ENCODE results near the gene MYO3A.

Gene MYO3A

DNA sequence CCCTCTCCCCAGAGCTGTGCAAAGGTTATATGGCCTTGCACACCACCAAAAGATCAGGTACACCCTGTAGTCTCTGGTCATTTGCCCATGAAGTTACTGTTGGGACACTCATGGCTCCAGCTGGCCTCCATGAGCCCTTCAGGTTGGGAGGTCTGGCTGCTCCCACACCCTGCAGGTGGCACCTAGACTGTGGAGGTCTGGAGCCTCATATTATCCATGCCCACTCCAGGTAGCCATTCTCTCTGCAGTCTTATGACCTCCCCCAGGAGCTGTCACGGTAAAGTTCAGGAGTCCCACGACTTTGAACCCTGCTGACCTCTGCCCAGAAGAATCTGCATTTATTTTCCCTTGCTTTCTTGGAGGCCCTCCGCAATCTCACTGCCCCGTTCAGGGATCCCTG, 243.3 kb downstream of the MYO3A start:
- no peak overlapping the region for H3K4me2 ChIP-seq (ENCODE audit: low read length)
- H3K4me1 ChIP-seq (ENCODE audit: control insufficient read depth, low read length), result peaks cover 11% of the 10 kb centered on the region
- no peak overlapping the region for H3K27ac ChIP-seq (ENCODE audit: low read depth, low read length)
- no peaks in the 10 kb centered on the region for H3F3A ChIP-seq (ENCODE audit: control insufficient read depth, insufficient read depth)
- no peaks in the 10 kb centered on the region for H3K9me2 ChIP-seq (replicated peaks; ENCODE audit: control insufficient read depth, low read length)
- H3K36me3 ChIP-seq (ENCODE audit: control insufficient read depth, low read length), result no peaks in the 10 kb centered on the region
- no peaks in the 10 kb centered on the region for H3K79me2 ChIP-seq (ENCODE audit: control insufficient read depth, low read length)
- no peaks in the 10 kb centered on the region for H3K9me3 ChIP-seq (ENCODE audit: control insufficient read depth, insufficient read depth, low read length)
- H4K20me1 ChIP-seq (ENCODE audit: control insufficient read depth, insufficient read depth, low read depth, low read length), result no peaks in the 10 kb centered on the region
- TF ChIP-seq EZH2phosphoT487 (IDR thresholded peaks at IDR 0.05; ENCODE audit: borderline replicate concordance, low read length), result no peak
- TF ChIP-seq, protein P1, sequence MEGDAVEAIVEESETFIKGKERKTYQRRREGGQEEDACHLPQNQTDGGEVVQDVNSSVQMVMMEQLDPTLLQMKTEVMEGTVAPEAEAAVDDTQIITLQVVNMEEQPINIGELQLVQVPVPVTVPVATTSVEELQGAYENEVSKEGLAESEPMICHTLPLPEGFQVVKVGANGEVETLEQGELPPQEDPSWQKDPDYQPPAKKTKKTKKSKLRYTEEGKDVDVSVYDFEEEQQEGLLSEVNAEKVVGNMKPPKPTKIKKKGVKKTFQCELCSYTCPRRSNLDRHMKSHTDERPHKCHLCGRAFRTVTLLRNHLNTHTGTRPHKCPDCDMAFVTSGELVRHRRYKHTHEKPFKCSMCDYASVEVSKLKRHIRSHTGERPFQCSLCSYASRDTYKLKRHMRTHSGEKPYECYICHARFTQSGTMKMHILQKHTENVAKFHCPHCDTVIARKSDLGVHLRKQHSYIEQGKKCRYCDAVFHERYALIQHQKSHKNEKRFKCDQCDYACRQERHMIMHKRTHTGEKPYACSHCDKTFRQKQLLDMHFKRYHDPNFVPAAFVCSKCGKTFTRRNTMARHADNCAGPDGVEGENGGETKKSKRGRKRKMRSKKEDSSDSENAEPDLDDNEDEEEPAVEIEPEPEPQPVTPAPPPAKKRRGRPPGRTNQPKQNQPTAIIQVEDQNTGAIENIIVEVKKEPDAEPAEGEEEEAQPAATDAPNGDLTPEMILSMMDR (IDR thresholded peaks at IDR 0.05; ENCODE audit: low read depth, low read length, poor library complexity, severe bottlenecking), result no peak
- no peak overlapping the region for H3K4me3 ChIP-seq (ENCODE audit: low read length)
- no peaks in the 10 kb centered on the region for H3K27me3 ChIP-seq (ENCODE audit: control insufficient read depth, low read length)

DNA sequence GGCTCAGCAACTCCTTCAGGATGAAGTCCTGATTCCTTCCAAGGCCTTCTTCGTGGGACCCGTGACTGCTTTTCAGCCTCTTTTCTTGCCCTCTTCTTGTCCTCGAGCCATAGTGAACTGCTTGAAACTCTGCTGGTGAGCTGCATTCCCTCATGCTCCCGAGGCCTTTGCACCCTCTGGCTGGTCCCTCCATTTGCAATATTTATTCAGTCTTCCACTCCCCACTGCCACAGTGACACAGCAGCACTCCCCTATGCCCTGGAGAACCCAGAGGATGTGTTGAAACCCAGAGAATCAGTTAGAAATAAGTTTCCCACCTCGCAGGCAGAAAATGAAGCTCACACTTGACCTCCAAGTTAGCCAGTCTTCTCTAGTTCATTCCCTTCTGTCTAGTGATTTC, 260.2 kb downstream of the MYO3A start:
- H3K4me2 ChIP-seq (ENCODE audit: low read length), result no peak overlapping the region
- H3K27me3 ChIP-seq (ENCODE audit: control insufficient read depth, low read length), result no peaks in the 10 kb centered on the region
- H3K4me1 ChIP-seq (ENCODE audit: control insufficient read depth, low read length), result 0 out of 2 replicates have a peak, but pooled peaks cover 4% of the 10 kb centered on the region
- H3K9me2 ChIP-seq (replicated peaks; ENCODE audit: control insufficient read depth, low read length), result no peaks in the 10 kb centered on the region
- H3K27ac ChIP-seq (ENCODE audit: low read depth, low read length), result no peak overlapping the region
- no peak for TF ChIP-seq EZH2phosphoT487 (IDR thresholded peaks at IDR 0.05; ENCODE audit: borderline replicate concordance, low read length)
- TF ChIP-seq, protein P1 (IDR thresholded peaks at IDR 0.05; ENCODE audit: low read depth, low read length, poor library complexity, severe bottlenecking), result no peak
- no peak overlapping the region for H3K4me3 ChIP-seq (ENCODE audit: low read length)
- no peaks in the 10 kb centered on the region for H3F3A ChIP-seq (ENCODE audit: control insufficient read depth, insufficient read depth)
- no peaks in the 10 kb centered on the region for H4K20me1 ChIP-seq (ENCODE audit: control insufficient read depth, insufficient read depth, low read depth, low read length)
- H3K9me3 ChIP-seq (ENCODE audit: control insufficient read depth, insufficient read depth, low read length), result no peaks in the 10 kb centered on the region
- no peaks in the 10 kb centered on the region for H3K36me3 ChIP-seq (ENCODE audit: control insufficient read depth, low read length)
- H3K79me2 ChIP-seq (ENCODE audit: control insufficient read depth, low read length), result no peaks in the 10 kb centered on the region

DNA sequence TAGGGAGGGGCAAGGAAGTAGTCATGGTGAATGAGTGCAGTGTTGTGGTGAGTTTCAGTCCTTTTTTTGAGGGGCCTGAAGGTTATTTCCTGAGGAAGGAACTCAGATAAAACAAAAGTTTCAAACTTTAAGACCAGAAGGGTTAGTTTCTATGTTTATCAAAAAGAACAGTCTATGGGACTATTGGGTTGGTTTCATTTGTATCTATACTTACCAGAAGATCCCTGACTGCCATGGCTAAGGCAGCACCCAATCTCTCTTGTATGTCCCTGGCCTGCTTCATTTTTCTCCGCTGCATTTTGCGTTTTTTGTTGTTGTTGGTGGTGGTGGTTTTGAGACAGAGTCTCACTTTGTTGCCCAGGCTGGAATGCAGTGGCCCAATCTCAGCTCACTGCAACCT, 263.2 kb downstream of the MYO3A start:
- H3K4me1 ChIP-seq (ENCODE audit: control insufficient read depth, low read length), result peaks cover 10% of the 10 kb centered on the region
- no peak overlapping the region for H3K27ac ChIP-seq (ENCODE audit: low read depth, low read length)
- H3K27me3 ChIP-seq (ENCODE audit: control insufficient read depth, low read length), result no peaks in the 10 kb centered on the region
- H3K4me2 ChIP-seq (ENCODE audit: low read length), result no peak overlapping the region
- H3K9me3 ChIP-seq (ENCODE audit: control insufficient read depth, insufficient read depth, low read length), result no peaks in the 10 kb centered on the region
- no peaks in the 10 kb centered on the region for H3F3A ChIP-seq (ENCODE audit: control insufficient read depth, insufficient read depth)
- no peak overlapping the region for H3K4me3 ChIP-seq (ENCODE audit: low read length)
- no peaks in the 10 kb centered on the region for H3K36me3 ChIP-seq (ENCODE audit: control insufficient read depth, low read length)
- TF ChIP-seq, protein P1 (IDR thresholded peaks at IDR 0.05; ENCODE audit: low read depth, low read length, poor library complexity, severe bottlenecking), result no peak
- no peak for TF ChIP-seq EZH2phosphoT487 (IDR thresholded peaks at IDR 0.05; ENCODE audit: borderline replicate concordance, low read length)
- no peaks in the 10 kb centered on the region for H4K20me1 ChIP-seq (ENCODE audit: control insufficient read depth, insufficient read depth, low read depth, low read length)
- H3K79me2 ChIP-seq (ENCODE audit: control insufficient read depth, low read length), result no peaks in the 10 kb centered on the region
- H3K9me2 ChIP-seq (replicated peaks; ENCODE audit: control insufficient read depth, low read length), result no peaks in the 10 kb centered on the region

DNA sequence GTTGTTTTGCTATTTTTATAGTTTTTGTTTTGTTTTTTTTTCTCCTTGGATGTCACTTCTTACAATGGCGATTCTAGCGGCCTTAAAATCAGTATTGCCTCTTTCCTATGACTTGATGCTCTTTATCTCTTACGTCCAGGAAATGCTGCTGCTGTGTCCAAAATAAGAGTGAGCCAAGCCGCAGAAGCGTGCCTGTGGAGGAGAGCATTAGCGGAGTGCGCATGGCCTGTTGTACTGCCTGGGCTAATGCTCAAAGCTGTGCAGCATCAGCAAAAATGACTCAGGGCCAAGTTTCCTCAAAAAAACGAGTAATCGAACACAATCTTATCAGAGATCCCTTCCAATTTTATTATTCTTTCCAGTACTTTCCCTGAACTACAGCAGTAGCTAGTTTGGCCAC, 264.1 kb downstream of the MYO3A start:
- Histone ChIP-seq H4K20me1 (ENCODE audit: control insufficient read depth, insufficient read depth, low read depth, low read length) (no peaks in the 10 kb centered on the region), H3K27me3 (ENCODE audit: control insufficient read depth, low read length) (no peaks in the 10 kb centered on the region), H3F3A (ENCODE audit: control insufficient read depth, insufficient read depth) (no peaks in the 10 kb centered on the region), H3K4me2 (ENCODE audit: low read length) (no peak overlapping the region), H3K79me2 (ENCODE audit: control insufficient read depth, low read length) (no peaks in the 10 kb centered on the region), H3K27ac (ENCODE audit: low read depth, low read length) (no peak overlapping the region), H3K4me3 (ENCODE audit: low read length) (no peak overlapping the region), H3K36me3 (ENCODE audit: control insufficient read depth, low read length) (no peaks in the 10 kb centered on the region), H3K9me2 (replicated peaks; ENCODE audit: control insufficient read depth, low read length) (no peaks in the 10 kb centered on the region), H3K9me3 (ENCODE audit: control insufficient read depth, insufficient read depth, low read length) (no peaks in the 10 kb centered on the region), H3K4me1 (ENCODE audit: control insufficient read depth, low read length) (peaks cover 11% of the 10 kb centered on the region)
- TF ChIP-seq, protein P1 (IDR thresholded peaks at IDR 0.05; ENCODE audit: low read depth, low read length, poor library complexity, severe bottlenecking), result no peak
- TF ChIP-seq EZH2phosphoT487 (IDR thresholded peaks at IDR 0.05; ENCODE audit: borderline replicate concordance, low read length), result no peak
